Measurements from ENCODE around the gene NFE2L3.

GRCh38 chr7:26182283-26182682, 30.3 kb downstream of the NFE2L3 start:
- TF ChIP-seq CREB5 (CRISPR knock-in tag; IDR thresholded peaks at IDR 0.05; ENCODE audit: low read depth) (no peak), SNAI2 (CRISPR knock-in tag; IDR thresholded peaks at IDR 0.05) (no peak), ISL1 (CRISPR knock-in tag; IDR thresholded peaks at IDR 0.05) (no peak), RARB (CRISPR knock-in tag; IDR thresholded peaks at IDR 0.05) (no peak), TCF4 (CRISPR knock-in tag; IDR thresholded peaks at IDR 0.05; ENCODE audit: borderline replicate concordance) (no peak), ZFP3 (CRISPR knock-in tag; IDR thresholded peaks at IDR 0.05) (no peak), ZNF70 (CRISPR knock-in tag; IDR thresholded peaks at IDR 0.05) (no peak), ZFP30 (CRISPR knock-in tag; IDR thresholded peaks at IDR 0.05) (no peak)
- TF ChIP-seq, protein P1, sequence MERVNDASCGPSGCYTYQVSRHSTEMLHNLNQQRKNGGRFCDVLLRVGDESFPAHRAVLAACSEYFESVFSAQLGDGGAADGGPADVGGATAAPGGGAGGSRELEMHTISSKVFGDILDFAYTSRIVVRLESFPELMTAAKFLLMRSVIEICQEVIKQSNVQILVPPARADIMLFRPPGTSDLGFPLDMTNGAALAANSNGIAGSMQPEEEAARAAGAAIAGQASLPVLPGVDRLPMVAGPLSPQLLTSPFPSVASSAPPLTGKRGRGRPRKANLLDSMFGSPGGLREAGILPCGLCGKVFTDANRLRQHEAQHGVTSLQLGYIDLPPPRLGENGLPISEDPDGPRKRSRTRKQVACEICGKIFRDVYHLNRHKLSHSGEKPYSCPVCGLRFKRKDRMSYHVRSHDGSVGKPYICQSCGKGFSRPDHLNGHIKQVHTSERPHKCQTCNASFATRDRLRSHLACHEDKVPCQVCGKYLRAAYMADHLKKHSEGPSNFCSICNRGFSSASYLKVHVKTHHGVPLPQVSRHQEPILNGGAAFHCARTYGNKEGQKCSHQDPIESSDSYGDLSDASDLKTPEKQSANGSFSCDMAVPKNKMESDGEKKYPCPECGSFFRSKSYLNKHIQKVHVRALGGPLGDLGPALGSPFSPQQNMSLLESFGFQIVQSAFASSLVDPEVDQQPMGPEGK (CRISPR knock-in tag; IDR thresholded peaks at IDR 0.05; ENCODE audit: borderline replicate concordance) = no peak
- TF ChIP-seq, protein P2, sequence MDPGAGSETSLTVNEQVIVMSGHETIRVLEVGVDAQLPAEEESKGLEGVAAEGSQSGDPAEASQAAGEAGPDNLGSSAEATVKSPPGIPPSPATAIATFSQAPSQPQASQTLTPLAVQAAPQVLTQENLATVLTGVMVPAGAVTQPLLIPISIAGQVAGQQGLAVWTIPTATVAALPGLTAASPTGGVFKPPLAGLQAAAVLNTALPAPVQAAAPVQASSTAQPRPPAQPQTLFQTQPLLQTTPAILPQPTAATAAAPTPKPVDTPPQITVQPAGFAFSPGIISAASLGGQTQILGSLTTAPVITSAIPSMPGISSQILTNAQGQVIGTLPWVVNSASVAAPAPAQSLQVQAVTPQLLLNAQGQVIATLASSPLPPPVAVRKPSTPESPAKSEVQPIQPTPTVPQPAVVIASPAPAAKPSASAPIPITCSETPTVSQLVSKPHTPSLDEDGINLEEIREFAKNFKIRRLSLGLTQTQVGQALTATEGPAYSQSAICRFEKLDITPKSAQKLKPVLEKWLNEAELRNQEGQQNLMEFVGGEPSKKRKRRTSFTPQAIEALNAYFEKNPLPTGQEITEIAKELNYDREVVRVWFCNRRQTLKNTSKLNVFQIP (CRISPR knock-in tag; IDR thresholded peaks at IDR 0.05; ENCODE audit: borderline replicate concordance, low read depth) = no peak

Measured in SK-N-SH treated with all-trans-retinoic acid at 6 μM for 48 hours (cell line).